GM21515 (cell line): ENCODE results near the gene ATP6V0D1.

Source experiments
- ATAC-seq: cut with Tn5 transposase; IDR thresholded peaks from one replicate; pipeline ENCODE4 v1.9.1; 2021; ENCODE audit not compliant: unreplicated experiment

ATP6V0D1 gene

DNA sequence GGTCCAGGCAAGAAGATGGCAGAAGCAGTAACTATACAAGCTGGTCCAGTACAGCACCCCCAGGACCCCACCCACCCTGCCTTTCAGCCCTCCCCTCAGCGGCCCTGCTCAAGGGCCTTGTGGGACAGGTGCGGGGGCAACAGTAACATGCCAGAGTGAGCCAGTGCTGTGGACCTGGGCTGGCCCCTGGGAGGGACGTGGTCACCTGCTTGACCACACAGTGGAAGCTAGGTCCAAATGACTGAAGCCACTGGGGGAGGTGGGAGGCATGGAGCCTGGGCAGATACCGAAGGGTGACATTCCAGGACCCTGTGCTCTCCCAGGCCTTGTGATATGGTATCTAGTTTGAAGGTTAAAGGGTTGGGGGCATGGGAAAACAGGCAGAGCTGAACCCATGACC is 17.3 kb downstream of the ATP6V0D1 start:
- no peak for ATAC-seq

DNA sequence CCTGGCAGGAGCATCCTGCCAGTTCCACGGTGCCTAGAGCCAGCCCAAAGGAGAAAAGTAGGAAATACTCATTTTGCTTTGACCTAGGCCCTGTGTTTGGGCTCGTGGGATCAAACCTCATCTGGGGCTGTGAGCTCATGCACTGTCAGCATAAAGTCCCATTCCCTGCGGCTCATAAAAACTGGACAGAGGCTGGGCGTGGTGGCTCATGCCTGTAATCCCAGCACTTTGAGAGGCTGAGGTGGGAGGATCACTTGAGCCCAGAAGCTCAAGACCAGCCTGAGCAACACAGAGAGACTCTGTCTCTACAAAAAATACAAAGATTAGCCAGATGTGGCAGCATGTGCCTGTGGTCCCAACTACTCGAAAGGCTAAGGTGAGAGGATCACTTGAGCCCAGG is 17.9 kb downstream of the ATP6V0D1 start:
- ATAC-seq, result no peak

DNA sequence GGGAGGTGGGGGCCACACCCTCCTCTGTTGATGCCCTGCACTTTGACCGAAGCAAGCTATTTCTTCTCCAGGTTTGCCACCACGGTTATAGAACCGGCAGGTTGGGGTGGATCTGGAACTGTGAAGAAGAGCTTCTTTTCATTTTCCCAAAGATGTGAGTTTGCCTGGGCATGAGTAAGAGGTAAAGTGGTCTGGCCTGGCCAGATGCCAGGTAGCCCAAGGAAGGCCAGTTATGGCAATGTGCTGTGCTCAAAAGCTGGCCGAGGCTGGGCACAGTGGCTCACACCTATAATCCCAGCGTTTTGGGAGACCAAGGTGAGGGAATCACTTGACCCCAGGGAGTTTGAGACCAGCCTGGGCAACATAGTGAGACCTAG is 18.7 kb downstream of the ATP6V0D1 start:
- ATAC-seq, result no peak

GRCh38 chr16:67461600-67462278 is 19.2 kb downstream of the ATP6V0D1 start:
- no peak for ATAC-seq

GRCh38 chr16:67460961-67461360 is 20.0 kb downstream of the ATP6V0D1 start:
- no peak for ATAC-seq

- ATAC-seq, result no peak
Measured at GRCh38 chr16:67460168-67460567, 20.8 kb downstream of the ATP6V0D1 start.

- ATAC-seq, result no peak
Measured at GRCh38 chr16:67459861-67460150, 21.2 kb downstream of the ATP6V0D1 start.

DNA sequence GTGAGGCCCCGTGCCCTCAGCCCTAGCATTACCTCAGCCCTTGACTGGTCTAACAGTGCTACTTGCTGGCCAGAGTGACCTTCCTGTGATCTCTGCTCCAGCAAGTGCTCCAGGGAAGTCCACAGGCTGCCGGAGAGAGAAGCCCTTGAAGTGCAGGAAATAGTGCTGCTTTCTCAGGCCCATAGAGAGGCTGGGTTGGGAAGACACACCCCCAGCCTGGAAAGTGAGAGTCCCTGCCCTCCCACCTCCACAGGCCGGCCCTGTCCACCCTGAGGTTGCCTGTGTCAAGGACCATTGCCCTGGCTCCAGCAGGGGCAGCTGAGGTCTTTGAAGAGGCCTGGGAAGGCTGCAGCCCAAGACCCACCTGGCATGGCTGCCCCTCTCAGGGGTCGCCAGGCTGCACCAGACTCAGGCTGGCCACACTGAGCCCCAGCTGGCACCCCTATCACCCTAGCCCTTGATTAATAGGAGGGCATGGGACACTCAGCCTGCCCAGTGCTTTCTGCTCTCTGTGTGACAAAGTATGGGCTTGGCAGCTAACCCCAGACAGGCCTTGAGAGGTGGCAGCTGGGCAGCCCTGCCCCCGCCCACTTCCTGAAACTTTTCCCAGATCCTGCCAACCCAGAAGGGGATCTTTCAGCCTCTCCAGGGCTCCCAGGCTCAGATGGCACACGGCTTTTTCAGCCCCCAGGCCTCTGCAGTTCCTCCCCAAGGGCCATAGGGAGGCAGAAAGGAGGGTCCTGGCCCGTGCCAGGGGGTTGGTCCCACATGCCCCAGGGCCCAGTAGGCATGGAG is 21.7 kb downstream of the ATP6V0D1 start:
- no peak for ATAC-seq

DNA sequence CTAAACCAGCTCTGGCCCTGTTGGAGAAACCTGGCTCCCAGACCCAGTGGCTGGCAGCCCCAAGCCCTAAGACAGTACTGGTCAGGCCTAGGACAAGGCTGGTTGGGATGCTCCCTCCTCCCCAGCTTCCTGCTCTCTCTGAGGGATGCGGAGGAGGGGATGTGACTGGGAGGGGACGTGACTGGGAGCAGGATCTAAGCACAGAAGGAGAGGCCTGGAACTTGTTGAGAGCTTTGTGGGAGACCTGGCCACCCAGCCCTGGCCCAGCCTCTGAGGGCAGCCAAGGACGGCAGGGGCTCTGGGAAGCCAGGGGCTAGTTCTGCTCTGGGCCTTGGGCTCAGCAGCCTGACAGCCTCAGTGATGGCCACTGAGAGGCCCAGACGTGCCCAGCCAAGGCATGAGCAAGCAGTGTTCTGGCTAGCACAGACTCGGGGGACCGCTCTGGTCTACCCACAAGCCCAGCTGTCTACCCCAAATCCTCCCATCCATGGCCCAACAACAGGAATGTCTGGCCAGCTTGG is 22.8 kb downstream of the ATP6V0D1 start:
- ATAC-seq, result no peak

- ATAC-seq, result no peak
Measured at GRCh38 chr16:67457611-67458010, 23.3 kb downstream of the ATP6V0D1 start.

- no peak for ATAC-seq
Measured at GRCh38 chr16:67456391-67457081, 24.4 kb downstream of the ATP6V0D1 start.

GRCh38 chr16:67454852-67455251 is 26.1 kb downstream of the ATP6V0D1 start:
- ATAC-seq, result no peak

DNA sequence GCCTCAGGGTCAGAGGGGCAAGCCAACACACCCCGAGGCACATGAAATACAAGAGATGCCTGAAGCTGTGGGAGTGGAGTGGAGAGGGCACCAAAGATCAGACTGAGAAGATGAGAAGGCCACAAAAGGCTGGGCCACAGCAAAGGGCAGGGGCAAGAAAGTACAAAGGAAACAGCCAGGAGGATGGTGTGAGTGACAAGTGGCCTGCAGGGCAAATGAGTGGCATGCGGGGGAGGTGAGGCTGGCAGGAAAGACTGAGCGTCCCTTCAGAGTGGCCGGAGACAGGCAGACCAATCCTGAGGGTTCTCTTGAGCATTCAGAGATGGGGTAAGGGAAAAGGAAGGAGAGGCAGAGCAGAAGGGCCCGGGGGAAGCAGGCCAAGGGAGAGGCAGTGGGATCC is 26.9 kb downstream of the ATP6V0D1 start:
- ATAC-seq, result no peak

DNA sequence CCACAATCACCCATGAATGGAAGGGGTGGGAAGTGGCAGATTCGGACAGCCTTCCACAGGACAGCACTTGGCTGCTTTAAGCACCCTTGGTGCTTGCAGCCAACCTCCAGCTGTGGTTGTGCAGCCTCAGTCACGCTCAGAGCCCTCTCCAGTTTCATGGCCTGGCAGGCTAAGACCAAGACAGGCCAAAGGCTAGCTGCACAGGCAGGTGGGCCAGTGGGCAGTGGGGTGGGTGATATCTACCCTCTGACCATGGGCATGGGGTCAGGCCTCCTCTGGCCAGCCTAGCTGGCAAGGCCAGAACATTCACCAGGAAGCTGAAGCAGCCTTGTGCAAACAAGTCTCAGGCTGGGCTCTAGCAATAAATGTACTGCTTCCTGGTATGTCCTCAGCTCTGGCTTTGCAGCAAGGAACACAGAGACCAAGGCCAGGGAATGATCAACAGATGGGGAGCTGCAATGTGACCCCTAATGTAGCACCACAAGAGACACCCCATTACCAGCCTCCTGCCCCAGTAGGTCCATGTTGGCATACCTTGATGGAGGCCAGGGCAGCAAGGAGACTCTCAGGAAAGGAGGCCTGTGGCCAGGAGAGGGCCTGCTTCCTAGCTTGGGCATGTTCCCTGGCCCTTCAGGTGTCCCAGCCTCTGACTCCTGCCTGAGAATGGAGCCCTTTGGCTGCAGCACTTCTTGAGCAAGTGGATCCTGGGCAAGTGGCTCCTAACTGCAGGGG is 29.1 kb downstream of the ATP6V0D1 start:
- no peak for ATAC-seq

- ATAC-seq, result no peak
Measured at GRCh38 chr16:67451061-67451703, 29.8 kb downstream of the ATP6V0D1 start.

GRCh38 chr16:67449739-67450138 is 31.2 kb downstream of the ATP6V0D1 start:
- ATAC-seq, result no peak

DNA sequence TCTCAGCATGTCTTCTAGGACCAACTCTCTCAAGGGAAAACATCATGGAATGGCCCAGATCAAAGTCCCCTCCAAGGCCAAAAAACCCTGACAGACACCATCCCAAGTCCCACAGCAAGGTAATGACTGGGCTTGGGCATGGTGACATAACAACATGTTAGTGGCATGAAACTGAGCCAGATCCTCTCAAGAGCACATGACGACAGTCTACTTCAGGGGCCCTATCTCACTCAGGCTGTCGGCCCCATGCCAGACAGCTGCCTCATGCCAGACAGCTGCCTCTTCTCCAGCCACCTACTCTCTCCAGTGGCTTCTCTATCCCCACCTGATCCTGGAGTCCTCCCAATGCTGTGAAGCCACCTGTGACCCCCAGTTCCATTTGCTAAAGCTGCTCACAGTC is 31.6 kb downstream of the ATP6V0D1 start:
- no peak for ATAC-seq

DNA sequence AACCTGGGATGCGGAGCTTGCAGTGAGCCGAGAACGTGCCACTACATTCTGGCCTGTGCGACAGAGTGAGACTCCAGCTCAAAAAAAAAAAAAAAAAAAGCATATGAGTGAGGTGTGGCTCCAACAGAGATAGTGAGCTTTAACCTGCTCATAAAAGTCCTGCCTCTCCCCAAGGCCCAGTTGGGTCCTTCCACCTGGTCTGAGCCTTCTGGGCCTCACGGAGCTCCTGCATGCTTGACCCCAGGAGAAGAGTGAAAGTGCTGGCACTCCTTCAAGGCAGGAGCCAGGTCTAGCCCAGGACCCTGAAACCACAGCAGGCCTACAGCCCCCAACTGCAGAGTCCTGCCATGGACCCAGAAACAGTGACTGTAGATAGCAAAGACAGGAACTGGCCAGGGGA is 32.4 kb downstream of the ATP6V0D1 start:
- ATAC-seq, result no peak

GRCh38 chr16:67447508-67448076 is 33.4 kb downstream of the ATP6V0D1 start:
- no peak for ATAC-seq

DNA sequence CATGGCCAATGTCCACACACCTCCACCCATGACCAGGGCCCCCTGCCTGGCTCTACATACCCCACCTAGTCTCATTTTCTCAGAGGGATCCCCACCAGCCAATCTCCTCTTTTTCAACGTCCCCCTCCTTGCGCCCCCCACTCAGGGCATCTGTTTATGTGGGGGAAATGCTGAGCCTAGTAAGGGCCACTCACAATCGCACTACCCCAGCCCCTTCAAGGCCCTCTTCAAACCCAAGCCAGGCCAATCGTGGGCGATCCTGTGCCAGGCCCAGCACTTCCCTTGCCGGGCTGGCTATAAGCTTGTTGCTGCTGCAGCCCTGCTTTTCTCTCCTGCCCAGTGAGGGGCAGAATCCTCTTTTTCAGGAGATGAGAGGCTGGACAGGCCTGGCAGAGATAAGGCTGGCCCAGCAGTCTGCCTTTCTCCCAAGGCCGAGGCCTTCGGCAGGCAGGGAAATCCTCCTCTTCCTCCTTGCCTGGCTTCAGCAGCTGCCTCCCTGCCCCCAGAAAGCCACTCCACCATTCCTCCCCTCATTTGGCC is 33.9 kb downstream of the ATP6V0D1 start:
- ATAC-seq, result no peak
